H9 (cell line): ENCODE data around the gene SLC44A2. TPM values are rescaled to one million over a fixed set of nuclear protein-coding genes. Genes with fewer than 3 reads are reported as not detected.

ENCODE experiments used
- DNase-seq: peaks from one replicate; pipeline ENCODE4 v3.0.0-alpha.2; 2017
- H2AFZ ChIP-seq: one replicate; pipeline ENCODE4 v1.6.1; 2013; ENCODE audit warnings: mild to moderate bottlenecking, low read length, control low read depth, moderate library complexity
- H2AK5ac ChIP-seq: 2 replicates; pipeline ENCODE4 v1.6.1; 2013; ENCODE audit warnings: low read length, control low read depth, mixed read lengths; ENCODE audit not compliant: insufficient read length
- H2BK120ac ChIP-seq: one replicate; pipeline ENCODE4 v1.6.1; 2013; ENCODE audit warnings: low read depth, mild to moderate bottlenecking, low read length, control low read depth, inconsistent platforms; ENCODE audit not compliant: poor library complexity, severe bottlenecking
- H2BK12ac ChIP-seq: 2 replicates; pipeline ENCODE4 v1.6.1; 2013; ENCODE audit warnings: low read length, control low read depth, mixed read lengths, low read depth; ENCODE audit not compliant: insufficient read length
- H2BK15ac ChIP-seq: 2 replicates; pipeline ENCODE4 v1.6.1; 2013; ENCODE audit warnings: low read depth, low read length, control low read depth
- H2BK20ac ChIP-seq: one replicate; pipeline ENCODE4 v1.6.1; 2013; ENCODE audit warnings: low read depth, mild to moderate bottlenecking, low read length, control low read depth, inconsistent platforms; ENCODE audit not compliant: poor library complexity, severe bottlenecking
- H2BK5ac ChIP-seq: 2 replicates; pipeline ENCODE4 v1.6.1; 2013; ENCODE audit warnings: low read length, control low read depth, mixed read lengths; ENCODE audit not compliant: insufficient read length
- H3K14ac ChIP-seq: 2 replicates; pipeline ENCODE4 v1.6.1; 2013; ENCODE audit warnings: low read length, control low read depth; ENCODE audit not compliant: insufficient read depth
- H3K18ac ChIP-seq: 2 replicates; pipeline ENCODE4 v1.6.1; 2013; ENCODE audit warnings: low read depth, mild to moderate bottlenecking, mixed read lengths, low read length, control low read depth; ENCODE audit not compliant: insufficient read length
- H3K23ac ChIP-seq: 2 replicates; pipeline ENCODE4 v1.6.1; 2013; ENCODE audit warnings: low read length, control low read depth, mixed read lengths, low read depth; ENCODE audit not compliant: insufficient read length
- H3K23me2 ChIP-seq: 2 replicates; pipeline ENCODE4 v1.6.1; 2013; ENCODE audit warnings: low read depth, mild to moderate bottlenecking, mixed read lengths, low read length, control low read depth; ENCODE audit not compliant: insufficient read length, poor library complexity, severe bottlenecking
- H3K27ac ChIP-seq: 2 replicates; pipeline ENCODE4 v1.5.1; 2013; ENCODE audit warnings: low read length, control low read depth, mixed read lengths, low read depth; ENCODE audit not compliant: insufficient read length
- H3K27me3 ChIP-seq: 2 replicates; pipeline ENCODE4 v1.6.1; 2013; ENCODE audit warnings: low read length, control low read depth, inconsistent platforms; ENCODE audit not compliant: insufficient read depth
- H3K4ac ChIP-seq: 2 replicates; pipeline ENCODE4 v1.6.1; 2013; ENCODE audit warnings: low read depth, mild to moderate bottlenecking, control low read depth, inconsistent platforms, low read length, moderate library complexity
- H3K4me1 ChIP-seq: 2 replicates; pipeline ENCODE4 v1.6.1; 2013; ENCODE audit warnings: low read length, control low read depth, inconsistent platforms; ENCODE audit not compliant: insufficient read depth
- H3K4me2 ChIP-seq: 2 replicates; pipeline ENCODE4 v1.6.1; 2013; ENCODE audit warnings: low read length, control low read depth, mixed read lengths; ENCODE audit not compliant: insufficient read length, insufficient read depth
- H3K56ac ChIP-seq: 2 replicates; pipeline ENCODE4 v1.6.1; 2013; ENCODE audit warnings: low read depth, mild to moderate bottlenecking, mixed read lengths, low read length, control low read depth; ENCODE audit not compliant: insufficient read length
- H3K79me1 ChIP-seq: 2 replicates; pipeline ENCODE4 v1.6.1; 2013; ENCODE audit warnings: low read depth, mild to moderate bottlenecking, moderate library complexity, low read length, control low read depth, inconsistent platforms; ENCODE audit not compliant: insufficient read depth, poor library complexity, severe bottlenecking
- H3K79me2 ChIP-seq: 2 replicates; pipeline ENCODE4 v1.6.1; 2013; ENCODE audit warnings: low read length, control low read depth, inconsistent platforms; ENCODE audit not compliant: insufficient read depth
- H3K9ac ChIP-seq: 2 replicates; pipeline ENCODE4 v1.6.1; 2013; ENCODE audit warnings: low read length, control low read depth, mixed read lengths; ENCODE audit not compliant: insufficient read length; ENCODE audit errors: extremely low read depth
- H3K9me3 ChIP-seq: one replicate; pipeline ENCODE4 v1.6.1; 2013; ENCODE audit warnings: low read depth, low read length, inconsistent platforms; ENCODE audit not compliant: control insufficient read depth
- H3T11ph ChIP-seq: one replicate; pipeline ENCODE4 v1.6.1; 2013; ENCODE audit warnings: mild to moderate bottlenecking, low read length, control low read depth, inconsistent platforms
- H4K20me1 ChIP-seq: one replicate; pipeline ENCODE4 v1.6.1; 2013; ENCODE audit not compliant: control insufficient read depth, insufficient read length, insufficient read depth
- H4K5ac ChIP-seq: 2 replicates; pipeline ENCODE4 v1.6.1; 2013; ENCODE audit warnings: low read depth, mild to moderate bottlenecking, mixed read lengths, low read length, control low read depth; ENCODE audit not compliant: insufficient read length
- H4K8ac ChIP-seq: replicated peaks from 2 replicates; pipeline ENCODE4 v1.6.1; 2013; ENCODE audit warnings: low read length, control low read depth, mixed read lengths, low read depth; ENCODE audit not compliant: insufficient read length
- H4K91ac ChIP-seq: 2 replicates; pipeline ENCODE4 v1.6.1; 2013; ENCODE audit warnings: low read depth, mild to moderate bottlenecking, moderate library complexity, mixed read lengths, low read length, control low read depth; ENCODE audit not compliant: insufficient read length
- H3K27ac Mint-ChIP-seq, 3 experiments: 2 replicates in 2 of 3; 3 replicates in 1 of 3; pipeline ENCODE4 v1.8.0; 2020 to 2021; ENCODE audit warnings: mixed read lengths in 3 of 3, mild to moderate bottlenecking in 1 of 3, moderate library complexity in 1 of 3
- H3K27me3 Mint-ChIP-seq: 2 replicates; pipeline ENCODE4 v1.8.0; 2021; ENCODE audit warnings: low read depth, mild to moderate bottlenecking, moderate library complexity, mixed read lengths
- H3K36me3 Mint-ChIP-seq, 3 experiments: 2 replicates in 2 of 3; 3 replicates in 1 of 3; pipeline ENCODE4 v1.8.0; 2020 to 2021; ENCODE audit warnings: low read depth in 3 of 3, mixed read lengths in 3 of 3; ENCODE audit not compliant: insufficient read depth in 1 of 3
- H3K4me1 Mint-ChIP-seq, 2 experiments: 2 replicates each; pipeline ENCODE4 v1.8.0; 2020; ENCODE audit warnings: mixed read lengths in 2 of 2
- H3K4me3 Mint-ChIP-seq, 2 experiments: 2 replicates in 1 of 2; 3 replicates in 1 of 2; pipeline ENCODE4 v1.8.0; 2020 to 2021; ENCODE audit warnings: mild to moderate bottlenecking in 2 of 2, mixed read lengths in 2 of 2, moderate library complexity in 1 of 2
- H3K9me3 Mint-ChIP-seq, 2 experiments: 2 replicates in 1 of 2; 3 replicates in 1 of 2; pipeline ENCODE4 v1.8.0; 2020; ENCODE audit warnings: mild to moderate bottlenecking in 2 of 2, mixed read lengths in 2 of 2, moderate library complexity in 1 of 2
- CTCF ChIP-seq: fragments of 200-600 bp; sonication (generic); conservative IDR thresholded peaks from 3 replicates; pipeline ENCODE4 v1.8.0; 2021; ENCODE audit warnings: antibody characterized with exemption, mild to moderate bottlenecking
- WGBS: extraction: QIAGEN DNeasy Blood & Tissue Kit; methylation state at CpG from one replicate; pipeline ENCODE4 v1.1.7; 2013; ENCODE audit warnings: missing lambda C conversion rate, low lambda C conversion rate, mixed read lengths; ENCODE audit not compliant: insufficient read length; ENCODE audit errors: extremely low coverage; 5-methylcytosine and 5-hydroxymethylcytosine counted together
- total RNA-seq: library from RNA; stranded (reverse); gene quantifications from 2 replicates; pipeline ENCODE4 v1.2.1, GENCODE V29; 2021

Gene SLC44A2
- total RNA-seq, 1 experiment from 2014 or later = 121 TPM

- peak overlapping the region; percentile 58 for H2AK5ac ChIP-seq
- peaks cover 50% of the 10 kb centered on the region for H3K79me2 ChIP-seq
- H2AFZ ChIP-seq = no peak overlapping the region
- H2BK15ac ChIP-seq = no peak overlapping the region
- H4K91ac ChIP-seq = peak overlapping the region; percentile 64
- no peaks in the 10 kb centered on the region for H3K9me3 ChIP-seq
- peak overlapping the region; percentile 94 for H4K5ac ChIP-seq
- H3K23me2 ChIP-seq = peaks cover 6% of the 10 kb centered on the region
- peak overlapping the region; percentile 69 for H3T11ph ChIP-seq
- H3K23ac ChIP-seq = no peak overlapping the region
- Mint-ChIP-seq H3K27ac (peak overlapping the region; percentile 98 to 99 (median 98)), H3K27me3 (peaks cover 4% of the 10 kb centered on the region; the same call in 1 of the 2 replicates), H3K4me1 (peaks cover 22 to 38% of the 10 kb centered on the region in 2 experiments), H3K4me3 (peak overlapping the region; percentile 93 to 96), H3K36me3 (peaks cover 32 to 51% (median 51%) of the 10 kb centered on the region in 3 experiments), H3K9me3 (no peaks in the 10 kb centered on the region; a peak in 1 of 5 replicates)
- H3K4me1 ChIP-seq = no peaks in the 10 kb centered on the region; the same call in 1 of the 2 replicates
- no peak overlapping the region for H2BK5ac ChIP-seq
- peak overlapping the region; percentile 98 for H3K18ac ChIP-seq
- peak overlapping the region; percentile 95 for H3K14ac ChIP-seq
- no CpG with 5 or more reads among the region's 73 CpGs for WGBS
- peak overlapping the region; percentile 49; the same call in 1 of the 2 replicates for H3K4ac ChIP-seq
- peak overlapping the region; percentile 75 for H3K27ac ChIP-seq
- no peak overlapping the region for H4K8ac ChIP-seq
- H3K79me1 ChIP-seq = no peaks in the 10 kb centered on the region
- TF ChIP-seq CTCF = no peak
- peak overlapping the region; percentile 100 for H3K9ac ChIP-seq
- H3K27me3 ChIP-seq = no peaks in the 10 kb centered on the region
- peak overlapping the region; percentile 60 for H3K56ac ChIP-seq
- peak overlapping the region; percentile 94 for H3K4me2 ChIP-seq
- H2BK20ac ChIP-seq = no peak overlapping the region
- no peaks in the 10 kb centered on the region for H4K20me1 ChIP-seq
- H2BK120ac ChIP-seq = peak overlapping the region; percentile 78
- peak; percentile 85 for DNase-seq
- no peak overlapping the region for H2BK12ac ChIP-seq
Measured at GRCh38 chr19:10654610-10655456, 29.5 kb downstream of the SLC44A2 start.
